Osteoblast (primary cell): ENCODE data around the gene KRT33A. TPM values are rescaled to one million over a fixed set of nuclear protein-coding genes. Genes with fewer than 3 reads are reported as not detected.

Experiments
- DNase-seq: peaks from one replicate; pipeline ENCODE4 v3.0.0; 2011; ENCODE audit warnings: low spot score, mixed read lengths; ENCODE audit not compliant: insufficient read length; ENCODE audit errors: missing footprints
- H2AFZ ChIP-seq: 2 replicates; pipeline ENCODE4 v1.6.0; 2011; ENCODE audit warnings: mild to moderate bottlenecking, low read length
- H3K27ac ChIP-seq: 2 replicates; pipeline ENCODE4 v1.5.1; 2011; ENCODE audit warnings: mild to moderate bottlenecking, low read depth, low read length, moderate library complexity
- H3K27me3 ChIP-seq: 2 replicates; pipeline ENCODE4 v1.6.0; 2012; ENCODE audit warnings: mild to moderate bottlenecking, control low read depth, inconsistent platforms, low read length, moderate library complexity; ENCODE audit not compliant: insufficient read depth
- H3K36me3 ChIP-seq: 2 replicates; pipeline ENCODE4 v1.5.1; 2011; ENCODE audit warnings: mild to moderate bottlenecking, low read length, control low read depth, moderate library complexity; ENCODE audit not compliant: insufficient read depth
- H3K4me1 ChIP-seq: 2 replicates; pipeline ENCODE4 v1.5.1; 2011; ENCODE audit warnings: mild to moderate bottlenecking, low read length, control low read depth, moderate library complexity; ENCODE audit not compliant: insufficient read depth
- H3K4me2 ChIP-seq: 2 replicates; pipeline ENCODE4 v1.6.0; 2011; ENCODE audit warnings: mild to moderate bottlenecking, low read length; ENCODE audit not compliant: insufficient read depth
- H3K4me3 ChIP-seq: fragments of 200-600 bp; sonication (generic); 3 replicates; pipeline ENCODE4 v1.5.1; 2012; ENCODE audit warnings: mild to moderate bottlenecking, low read length, inconsistent platforms; ENCODE audit not compliant: insufficient read depth
- H3K79me2 ChIP-seq: 2 replicates; pipeline ENCODE4 v1.6.0; 2012; ENCODE audit warnings: mild to moderate bottlenecking, low read length, control low read depth, inconsistent platforms; ENCODE audit not compliant: insufficient read depth
- H3K9me3 ChIP-seq: 2 replicates; pipeline ENCODE4 v1.5.1; 2011; ENCODE audit warnings: low read depth, low read length, control low read depth
- H4K20me1 ChIP-seq: 2 replicates; pipeline ENCODE4 v1.6.0; 2012; ENCODE audit warnings: mild to moderate bottlenecking, low read length, control low read depth; ENCODE audit not compliant: insufficient read depth
- total RNA-seq: library from RNA; depleted of rRNA; stranded (reverse); fragments of >200 nt; gene quantifications from 2 replicates; pipeline ENCODE4 v1.2.3, GENCODE V29; 2012
- TF ChIP-seq, protein P1 (sequence below): IDR thresholded peaks from 2 replicates; pipeline ENCODE4 v1.5.1; 2011; ENCODE audit warnings: mild to moderate bottlenecking, low read depth, low read length, moderate library complexity; ENCODE audit errors: extremely low read depth

KRT33A gene
- total RNA-seq, 1 donor = not detected

DNA sequence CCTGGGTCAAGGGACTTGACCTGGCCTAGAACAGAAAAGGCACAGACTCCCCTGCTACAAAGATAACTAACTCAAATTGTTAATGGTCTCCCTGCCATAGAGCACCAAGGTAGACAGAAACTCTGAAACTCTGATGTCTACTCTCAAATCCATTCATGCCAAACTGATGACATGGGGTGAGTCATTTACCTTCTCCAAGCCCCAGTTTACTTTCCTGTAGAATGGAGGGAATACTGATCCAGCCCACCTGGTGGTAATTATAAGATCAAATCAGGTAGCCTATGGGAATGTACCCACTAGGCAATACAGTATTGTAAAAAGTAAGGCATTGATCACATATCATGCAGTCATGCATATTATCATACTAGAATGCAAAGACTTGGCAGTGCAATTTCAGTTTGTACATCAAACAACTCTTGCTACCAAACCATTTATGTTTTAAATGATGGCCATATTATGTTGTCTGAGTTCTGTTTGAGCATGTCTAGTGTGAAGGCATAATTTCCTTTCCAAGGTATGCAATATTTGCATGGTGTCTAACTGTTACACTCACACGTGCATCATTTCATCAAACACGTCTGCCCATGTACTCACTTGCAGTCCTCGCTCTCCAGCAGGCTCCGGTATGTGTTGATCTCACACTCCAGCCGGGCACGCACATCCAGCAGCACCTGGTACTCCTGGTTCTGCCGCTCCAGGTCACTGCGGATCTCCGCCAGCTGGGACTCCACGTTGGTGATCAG is 43.8 kb upstream of the KRT33A start:
- H3K9me3 ChIP-seq = no peaks in the 10 kb centered on the region
- no peaks in the 10 kb centered on the region for H3K79me2 ChIP-seq
- H4K20me1 ChIP-seq = no peaks in the 10 kb centered on the region
- H3K27me3 ChIP-seq = no peaks in the 10 kb centered on the region
- DNase-seq = no peak
- H2AFZ ChIP-seq = no peak overlapping the region
- TF ChIP-seq, protein P1, sequence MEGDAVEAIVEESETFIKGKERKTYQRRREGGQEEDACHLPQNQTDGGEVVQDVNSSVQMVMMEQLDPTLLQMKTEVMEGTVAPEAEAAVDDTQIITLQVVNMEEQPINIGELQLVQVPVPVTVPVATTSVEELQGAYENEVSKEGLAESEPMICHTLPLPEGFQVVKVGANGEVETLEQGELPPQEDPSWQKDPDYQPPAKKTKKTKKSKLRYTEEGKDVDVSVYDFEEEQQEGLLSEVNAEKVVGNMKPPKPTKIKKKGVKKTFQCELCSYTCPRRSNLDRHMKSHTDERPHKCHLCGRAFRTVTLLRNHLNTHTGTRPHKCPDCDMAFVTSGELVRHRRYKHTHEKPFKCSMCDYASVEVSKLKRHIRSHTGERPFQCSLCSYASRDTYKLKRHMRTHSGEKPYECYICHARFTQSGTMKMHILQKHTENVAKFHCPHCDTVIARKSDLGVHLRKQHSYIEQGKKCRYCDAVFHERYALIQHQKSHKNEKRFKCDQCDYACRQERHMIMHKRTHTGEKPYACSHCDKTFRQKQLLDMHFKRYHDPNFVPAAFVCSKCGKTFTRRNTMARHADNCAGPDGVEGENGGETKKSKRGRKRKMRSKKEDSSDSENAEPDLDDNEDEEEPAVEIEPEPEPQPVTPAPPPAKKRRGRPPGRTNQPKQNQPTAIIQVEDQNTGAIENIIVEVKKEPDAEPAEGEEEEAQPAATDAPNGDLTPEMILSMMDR = no peak
- H3K4me1 ChIP-seq = peaks cover 15% of the 10 kb centered on the region
- no peak overlapping the region for H3K27ac ChIP-seq
- H3K4me2 ChIP-seq = no peak overlapping the region
- no peak overlapping the region for H3K4me3 ChIP-seq
- H3K36me3 ChIP-seq = no peaks in the 10 kb centered on the region

DNA sequence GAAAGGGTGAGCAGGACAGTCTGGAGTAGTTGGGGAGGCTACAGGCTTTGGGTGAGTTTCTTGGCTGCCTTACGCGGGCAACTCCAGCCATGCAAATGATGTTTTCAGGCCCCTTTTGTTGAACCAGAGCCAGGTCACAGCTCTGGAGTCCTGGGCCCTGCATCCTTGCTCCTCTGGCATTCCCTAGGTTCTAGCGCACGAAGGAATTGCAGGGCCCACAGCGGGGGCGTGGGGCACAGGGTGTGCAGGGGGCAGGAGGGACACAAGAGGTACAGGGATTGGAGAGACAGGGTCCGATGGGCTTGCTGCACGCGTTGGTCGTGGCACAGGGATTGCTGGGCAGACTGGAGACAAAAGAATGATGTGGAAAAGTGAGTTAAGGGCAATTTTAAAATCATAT is 43.2 kb upstream of the KRT33A start:
- no peaks in the 10 kb centered on the region for H3K27me3 ChIP-seq
- no peak overlapping the region for H3K27ac ChIP-seq
- H3K9me3 ChIP-seq = no peaks in the 10 kb centered on the region
- H4K20me1 ChIP-seq = no peaks in the 10 kb centered on the region
- H3K4me3 ChIP-seq = no peak overlapping the region
- peaks cover 15% of the 10 kb centered on the region for H3K4me1 ChIP-seq
- H3K79me2 ChIP-seq = no peaks in the 10 kb centered on the region
- H3K36me3 ChIP-seq = no peaks in the 10 kb centered on the region
- no peak overlapping the region for H3K4me2 ChIP-seq
- no peak for DNase-seq
- H2AFZ ChIP-seq = no peak overlapping the region
- TF ChIP-seq, protein P1 = no peak

DNA sequence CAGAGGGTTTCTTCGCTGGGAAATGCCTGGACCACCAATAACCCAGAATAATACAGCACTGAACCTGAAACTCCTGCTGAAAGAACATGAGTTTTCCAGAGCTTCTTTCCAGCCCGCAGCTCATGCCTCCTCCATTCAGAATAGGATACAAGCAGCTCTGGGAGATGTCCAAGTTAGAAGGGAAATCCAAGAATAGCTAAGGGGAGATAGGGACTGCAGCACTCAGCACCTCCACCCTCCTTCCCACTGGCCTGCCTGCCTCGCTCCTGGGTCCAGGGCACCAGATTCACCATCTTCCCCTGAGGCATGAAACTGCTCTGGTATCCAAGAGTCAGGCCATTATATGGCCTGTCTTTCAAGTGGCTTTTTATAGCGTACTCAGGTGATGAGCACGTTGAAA is 42.7 kb upstream of the KRT33A start:
- H3K79me2 ChIP-seq = no peaks in the 10 kb centered on the region
- no peak for DNase-seq
- TF ChIP-seq, protein P1 = no peak
- no peaks in the 10 kb centered on the region for H4K20me1 ChIP-seq
- peak overlapping the region; percentile 49 for H2AFZ ChIP-seq
- H3K27me3 ChIP-seq = no peaks in the 10 kb centered on the region
- no peaks in the 10 kb centered on the region for H3K36me3 ChIP-seq
- H3K4me2 ChIP-seq = no peak overlapping the region
- H3K9me3 ChIP-seq = no peaks in the 10 kb centered on the region
- peaks cover 15% of the 10 kb centered on the region for H3K4me1 ChIP-seq
- H3K27ac ChIP-seq = no peak overlapping the region
- H3K4me3 ChIP-seq = no peak overlapping the region

DNA sequence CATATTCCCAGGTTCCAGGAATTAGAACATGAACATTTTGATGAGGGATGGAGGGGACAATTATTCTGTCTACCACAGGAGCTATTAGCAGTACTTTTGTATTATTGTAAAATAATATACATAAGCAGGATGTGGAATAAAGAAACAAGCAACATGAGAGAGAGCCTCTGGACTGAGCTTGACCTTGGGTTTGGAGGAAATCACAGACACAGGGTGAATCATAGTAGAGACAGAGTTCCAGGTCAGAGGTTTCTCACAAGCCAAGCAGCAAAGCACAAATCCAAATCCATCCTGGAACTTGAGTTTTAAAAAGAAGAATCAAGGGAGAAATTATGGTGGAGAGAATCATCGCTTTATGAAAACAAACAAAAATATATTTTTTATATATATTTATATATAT is 41.6 kb upstream of the KRT33A start:
- Histone ChIP-seq H4K20me1 (no peaks in the 10 kb centered on the region), H3K27ac (no peak overlapping the region), H3K4me3 (no peak overlapping the region), H3K4me2 (no peak overlapping the region), H3K36me3 (no peaks in the 10 kb centered on the region), H3K27me3 (no peaks in the 10 kb centered on the region), H3K4me1 (peaks cover 15% of the 10 kb centered on the region), H3K79me2 (no peaks in the 10 kb centered on the region), H2AFZ (no peak overlapping the region), H3K9me3 (no peaks in the 10 kb centered on the region)
- DNase-seq = peak; percentile 82
- TF ChIP-seq, protein P1 = no peak
